GM21367 (cell line): ENCODE results near the gene SLC16A4.
"Not testable (repeated sequence)": the region's sequence is repeated elsewhere in the genome, so short reads cannot be mapped to it uniquely, and the experiment has no call there.

ENCODE experiments used
- ATAC-seq: cut with Tn5 transposase; IDR thresholded peaks from one replicate; pipeline ENCODE4 v1.9.1; 2021; ENCODE audit not compliant: unreplicated experiment

Gene SLC16A4

GRCh38 chr1:110409316-110409715 lies 18.5 kb upstream of the SLC16A4 start:
- ATAC-seq: no peak

- no peak for ATAC-seq
Measured at GRCh38 chr1:110408488-110408887, 17.7 kb upstream of the SLC16A4 start.

GRCh38 chr1:110407260-110408210 lies 16.7 kb upstream of the SLC16A4 start, which contains the start of gene LAMTOR5:
TSS of gene LAMTOR5 (minus strand) at chr1:110407694. CDS start at chr1:110407620, 74 bp downstream.
- peak; percentile 80 for ATAC-seq

- ATAC-seq: not testable (repeated sequence)
Measured at GRCh38 chr1:110406407-110406806, 15.6 kb upstream of the SLC16A4 start.

- no peak for ATAC-seq
Measured at GRCh38 chr1:110404401-110404800, 13.6 kb upstream of the SLC16A4 start.

GRCh38 chr1:110403805-110404204 lies 13.0 kb upstream of the SLC16A4 start:
- no peak for ATAC-seq

GRCh38 chr1:110396259-110396958 lies 5.6 kb upstream of the SLC16A4 start:
- ATAC-seq: not testable (repeated sequence)

- ATAC-seq: no peak
Measured at GRCh38 chr1:110394493-110394820, 3.6 kb upstream of the SLC16A4 start.

- ATAC-seq: no peak
Measured at GRCh38 chr1:110393691-110394492, 3.1 kb upstream of the SLC16A4 start.

- no peak for ATAC-seq
Measured at GRCh38 chr1:110393286-110393685, 2.5 kb upstream of the SLC16A4 start.

GRCh38 chr1:110390096-110390495 lies 730 bp downstream of the SLC16A4 start:
- no peak for ATAC-seq

- no peak for ATAC-seq
Measured at GRCh38 chr1:110387048-110387754, 3.6 kb downstream of the SLC16A4 start.

- no peak for ATAC-seq
Measured at GRCh38 chr1:110385369-110385768, 5.5 kb downstream of the SLC16A4 start.

GRCh38 chr1:110384581-110385321 lies 6.1 kb downstream of the SLC16A4 start:
- ATAC-seq: peak; percentile 46

- ATAC-seq: no peak
Measured at GRCh38 chr1:110383251-110383990, 7.4 kb downstream of the SLC16A4 start.

- ATAC-seq: no peak
Measured at GRCh38 chr1:110380672-110381283, 10.0 kb downstream of the SLC16A4 start.

- ATAC-seq: no peak
Measured at GRCh38 chr1:110375490-110375889, 15.3 kb downstream of the SLC16A4 start.

GRCh38 chr1:110370827-110371226 lies 20.0 kb downstream of the SLC16A4 start:
- no peak for ATAC-seq

- no peak for ATAC-seq
Measured at GRCh38 chr1:110364221-110364620, 26.6 kb downstream of the SLC16A4 start.
